Mucosa of descending colon (tissue), 3 donors: ENCODE results near the gene PRRT1. TPM values are rescaled to one million over a fixed set of nuclear protein-coding genes. Genes with fewer than 3 reads are reported as not detected.
A peak's percentile ranks its signal among the peaks of the same experiment; 100 is the strongest.

ENCODE experiments used
- ATAC-seq: fragments of 200-7000 bp; cut with Tn5 transposase; one replicate; pipeline ENCODE4 v1.9.1; 2020; ENCODE audit warnings: mild to moderate bottlenecking, moderate library complexity
- DNase-seq, 3 donors: peaks; one replicate each; pipeline ENCODE4 v3.0.0-alpha.2; 2020
- H3K36me3 ChIP-seq: fragments of 200-600 bp; one replicate; pipeline ENCODE4 v1.8.0; 2021; ENCODE audit warnings: low read depth, mild to moderate bottlenecking
- H3K4me1 ChIP-seq: fragments of 200-600 bp; one replicate; pipeline ENCODE4 v1.8.0; 2021; ENCODE audit warnings: low read depth, mild to moderate bottlenecking
- H3K4me3 ChIP-seq: fragments of 200-600 bp; one replicate; pipeline ENCODE4 v1.8.0; 2021; ENCODE audit warnings: mild to moderate bottlenecking
- H3K9me3 ChIP-seq: fragments of 200-600 bp; one replicate; pipeline ENCODE4 v1.8.0; 2021; ENCODE audit warnings: mild to moderate bottlenecking
- intact Hi-C, 2 donors: fragments of 100-400 bp; cut with DNase I in 1 of 2; cut with micrococcal nuclease in 1 of 2; formaldehyde crosslinking; loops; one replicate each; pipeline versions ENCODE4 v1.11.0 to v1.11.1; 2022; cut with DNase I, micrococcal nuclease
- long read RNA-seq, 2 donors: library from polyadenylated mRNA; unstranded; transcript quantifications; one replicate each; pipeline ENCODE4 v2.0.0, GENCODE V29; 2019 to 2021
- total RNA-seq, 3 donors: library from RNA; stranded (reverse); fragmentation: NEBNext Ultra II Directional in 2 of 3; extraction: Animal tissue kit (Norgen Biotek cat#: 25700) in 2 of 3; gene quantifications; one replicate each; pipeline versions ENCODE4 v1.2.1 to v1.2.4, GENCODE V29; 2021 to 2023
- TF ChIP-seq, protein P1 (sequence below): fragments of 200-600 bp; IDR thresholded peaks from one replicate; pipeline ENCODE4 v1.8.0; 2022; ENCODE audit warnings: antibody characterized with exemption, mild to moderate bottlenecking
- donor health status: DM: no; HTN: no; CAD: no; lungs with moderate emphysema.
- donor health status: DM: no; HTN: no; CAD: no.
- donor health status: DM: no; HTN: yes; CAD: no.

PRRT1 gene
- 1 to 10 TPM in 2 of 3 donors, under 1 TPM in 1; 0.96 to 6.6 (median 2.0) TPM for total RNA-seq
- long read RNA-seq, donor 1, partial matches to known transcripts, result 1 of 8 reads
- long read RNA-seq, donor 1, other reads (novel, unspliced or antisense), result 1 of 8 reads
- long read RNA-seq, donor 2, result 0 reads

DNA sequence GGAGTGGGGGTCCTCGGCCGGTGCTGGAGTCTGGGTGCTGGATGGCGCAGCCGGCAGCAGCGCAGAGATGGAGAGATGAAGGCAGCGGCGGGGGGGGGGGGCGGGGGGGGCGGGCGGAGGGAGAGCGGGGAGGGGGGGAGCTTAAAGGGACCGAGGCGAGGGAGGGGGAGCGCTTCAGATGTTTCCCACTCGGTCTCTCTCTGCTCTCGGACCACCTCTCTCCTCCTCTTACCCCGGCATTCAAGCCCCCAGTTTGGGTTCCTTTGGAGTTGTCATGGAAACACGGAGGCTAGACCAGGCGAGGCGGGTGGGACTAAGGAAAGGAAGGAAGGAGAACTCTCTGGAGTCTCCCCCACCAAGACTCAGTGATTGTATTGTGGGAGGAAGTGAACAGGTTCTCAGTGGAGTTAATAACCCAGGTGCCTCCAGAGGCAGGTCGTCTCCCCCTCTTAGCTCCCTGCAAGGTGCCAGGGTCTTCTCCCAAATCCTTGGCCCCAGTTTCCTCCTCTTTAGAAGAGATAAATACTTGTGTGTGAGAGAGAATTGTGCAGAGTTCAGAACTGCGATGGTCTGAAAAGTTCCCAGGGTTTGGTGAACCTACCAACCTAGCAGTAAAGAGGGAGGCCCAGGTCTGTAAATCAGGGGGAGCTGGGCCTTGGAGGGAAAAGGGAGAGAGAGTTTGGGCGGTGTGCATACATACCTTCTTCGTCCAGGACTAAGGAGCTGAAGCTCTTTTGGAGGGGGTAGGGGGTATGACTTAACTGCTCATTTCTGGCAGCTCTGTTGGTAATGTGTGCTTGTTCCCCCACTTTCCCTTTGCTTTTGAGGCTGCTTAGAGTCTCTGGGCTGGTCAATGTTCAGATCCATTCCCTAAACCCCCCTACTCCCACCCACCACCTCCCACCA, at the start of gene PRRT1:
PRRT1 (minus strand) TSS at position 77 of the 906 bp plus-strand sequence. CDS start 112 bp downstream, outside the sequence.
- DNase-seq, result no peak
- H3K4me1 ChIP-seq, result peaks cover 26% of the 10 kb centered on the region
- intact Hi-C loops, result no loop called here

DNA sequence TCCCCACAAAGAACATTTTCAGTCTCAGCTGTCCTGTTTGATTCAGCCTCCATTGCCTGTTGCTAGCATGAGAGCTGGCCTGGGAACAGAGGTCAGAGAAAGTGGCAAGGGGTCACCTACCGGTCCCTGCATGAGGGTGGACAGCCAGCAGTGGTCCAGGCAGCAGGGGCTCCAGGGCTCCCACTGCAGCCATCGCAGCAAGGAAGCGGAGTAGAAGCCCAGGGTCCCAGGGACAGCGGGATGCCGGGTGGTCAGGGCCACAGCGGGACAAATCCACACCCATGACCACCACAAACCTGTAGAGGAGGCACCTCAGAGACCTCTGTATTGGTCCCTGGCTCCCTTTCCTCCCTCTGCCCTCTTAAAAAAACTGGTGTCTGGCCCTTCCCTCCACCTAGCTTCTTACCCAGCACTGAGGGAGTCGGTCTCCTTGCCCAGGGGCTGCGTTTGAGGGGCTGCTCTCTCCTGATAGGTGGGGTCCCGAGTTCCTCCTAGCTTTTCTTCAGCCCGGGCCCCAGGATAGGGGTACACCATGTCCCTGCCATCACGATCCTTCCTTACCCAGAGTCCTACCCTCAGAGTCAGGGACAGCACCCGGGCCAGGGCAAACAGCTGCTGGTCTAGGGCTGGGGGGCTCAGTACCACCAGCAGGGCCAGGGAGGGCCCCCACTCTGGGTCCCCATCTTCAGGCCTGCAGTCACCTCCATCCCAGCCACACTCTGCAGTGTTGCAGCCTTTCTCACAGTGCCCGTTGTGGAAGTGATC, 49.2 kb upstream of the PRRT1 start:
- DNase-seq, result no peak
- TF ChIP-seq, protein P1, sequence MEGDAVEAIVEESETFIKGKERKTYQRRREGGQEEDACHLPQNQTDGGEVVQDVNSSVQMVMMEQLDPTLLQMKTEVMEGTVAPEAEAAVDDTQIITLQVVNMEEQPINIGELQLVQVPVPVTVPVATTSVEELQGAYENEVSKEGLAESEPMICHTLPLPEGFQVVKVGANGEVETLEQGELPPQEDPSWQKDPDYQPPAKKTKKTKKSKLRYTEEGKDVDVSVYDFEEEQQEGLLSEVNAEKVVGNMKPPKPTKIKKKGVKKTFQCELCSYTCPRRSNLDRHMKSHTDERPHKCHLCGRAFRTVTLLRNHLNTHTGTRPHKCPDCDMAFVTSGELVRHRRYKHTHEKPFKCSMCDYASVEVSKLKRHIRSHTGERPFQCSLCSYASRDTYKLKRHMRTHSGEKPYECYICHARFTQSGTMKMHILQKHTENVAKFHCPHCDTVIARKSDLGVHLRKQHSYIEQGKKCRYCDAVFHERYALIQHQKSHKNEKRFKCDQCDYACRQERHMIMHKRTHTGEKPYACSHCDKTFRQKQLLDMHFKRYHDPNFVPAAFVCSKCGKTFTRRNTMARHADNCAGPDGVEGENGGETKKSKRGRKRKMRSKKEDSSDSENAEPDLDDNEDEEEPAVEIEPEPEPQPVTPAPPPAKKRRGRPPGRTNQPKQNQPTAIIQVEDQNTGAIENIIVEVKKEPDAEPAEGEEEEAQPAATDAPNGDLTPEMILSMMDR, result no peak
- no peaks in the 10 kb centered on the region for H3K9me3 ChIP-seq
- H3K4me3 ChIP-seq, result no peak overlapping the region
- H3K36me3 ChIP-seq, result no peaks in the 10 kb centered on the region
- ATAC-seq, result no peak
- intact Hi-C loops, result no loop called here
- H3K4me1 ChIP-seq, result peaks cover 3% of the 10 kb centered on the region

More for the DNA sequence above, at the start of gene PRRT1:
- no peaks in the 10 kb centered on the region for H3K36me3 ChIP-seq
- no peak within 1 kb of the TSS for H3K4me3 ChIP-seq
- no peaks in the 10 kb centered on the region for H3K9me3 ChIP-seq
- TF ChIP-seq, protein P1, result no peak
- ATAC-seq, result no peak

DNA sequence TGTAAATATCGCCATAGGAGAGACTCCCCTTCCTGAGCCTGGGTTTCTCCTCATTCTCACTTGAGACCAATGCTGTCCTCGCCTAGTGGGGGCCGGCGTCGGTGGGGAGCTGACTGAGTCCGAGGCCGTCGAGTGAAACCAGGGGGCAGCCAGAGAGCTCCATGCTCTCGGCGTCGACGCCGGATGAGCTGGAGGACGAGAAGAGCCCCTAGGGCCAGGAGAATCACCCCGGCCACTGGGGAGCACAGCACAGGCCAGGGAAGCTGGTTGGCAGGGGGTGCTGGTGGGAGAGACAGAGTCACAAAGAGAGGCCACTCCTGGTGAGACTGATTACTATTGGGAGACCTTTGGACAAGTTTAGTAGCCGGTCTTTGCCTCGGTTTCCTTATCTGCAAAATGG, 47.1 kb upstream of the PRRT1 start:
- no peak for ATAC-seq
- TF ChIP-seq, protein P1, result no peak
- DNase-seq, result no peak
- H3K9me3 ChIP-seq, result no peaks in the 10 kb centered on the region
- H3K36me3 ChIP-seq, result peaks cover 5% of the 10 kb centered on the region
- intact Hi-C loops, result no loop called here
- H3K4me1 ChIP-seq, result peaks cover 12% of the 10 kb centered on the region
- H3K4me3 ChIP-seq, result no peak overlapping the region

DNA sequence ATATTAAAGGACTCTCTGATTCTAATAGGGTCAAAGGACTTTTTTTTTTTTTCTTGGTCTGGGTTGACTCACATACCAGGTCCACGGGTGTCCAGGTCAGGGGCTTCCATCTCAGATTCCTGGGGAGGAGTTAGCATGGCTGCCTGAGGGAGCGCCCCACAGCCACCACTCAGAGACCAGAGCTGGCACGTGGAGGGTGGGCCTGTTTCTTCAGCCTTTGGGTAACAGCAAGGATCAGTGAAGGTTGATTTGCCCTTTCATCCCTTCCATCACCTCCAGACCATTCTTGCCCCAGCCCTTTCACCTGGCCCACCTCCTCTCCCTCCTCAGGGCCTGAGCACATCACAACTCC, 46.6 kb upstream of the PRRT1 start:
- no peak overlapping the region for H3K4me3 ChIP-seq
- peaks cover 5% of the 10 kb centered on the region for H3K36me3 ChIP-seq
- ATAC-seq, result no peak
- intact Hi-C loops, result no loop called here
- TF ChIP-seq, protein P1, result no peak
- no peaks in the 10 kb centered on the region for H3K9me3 ChIP-seq
- no peak for DNase-seq
- peaks cover 12% of the 10 kb centered on the region for H3K4me1 ChIP-seq

DNA sequence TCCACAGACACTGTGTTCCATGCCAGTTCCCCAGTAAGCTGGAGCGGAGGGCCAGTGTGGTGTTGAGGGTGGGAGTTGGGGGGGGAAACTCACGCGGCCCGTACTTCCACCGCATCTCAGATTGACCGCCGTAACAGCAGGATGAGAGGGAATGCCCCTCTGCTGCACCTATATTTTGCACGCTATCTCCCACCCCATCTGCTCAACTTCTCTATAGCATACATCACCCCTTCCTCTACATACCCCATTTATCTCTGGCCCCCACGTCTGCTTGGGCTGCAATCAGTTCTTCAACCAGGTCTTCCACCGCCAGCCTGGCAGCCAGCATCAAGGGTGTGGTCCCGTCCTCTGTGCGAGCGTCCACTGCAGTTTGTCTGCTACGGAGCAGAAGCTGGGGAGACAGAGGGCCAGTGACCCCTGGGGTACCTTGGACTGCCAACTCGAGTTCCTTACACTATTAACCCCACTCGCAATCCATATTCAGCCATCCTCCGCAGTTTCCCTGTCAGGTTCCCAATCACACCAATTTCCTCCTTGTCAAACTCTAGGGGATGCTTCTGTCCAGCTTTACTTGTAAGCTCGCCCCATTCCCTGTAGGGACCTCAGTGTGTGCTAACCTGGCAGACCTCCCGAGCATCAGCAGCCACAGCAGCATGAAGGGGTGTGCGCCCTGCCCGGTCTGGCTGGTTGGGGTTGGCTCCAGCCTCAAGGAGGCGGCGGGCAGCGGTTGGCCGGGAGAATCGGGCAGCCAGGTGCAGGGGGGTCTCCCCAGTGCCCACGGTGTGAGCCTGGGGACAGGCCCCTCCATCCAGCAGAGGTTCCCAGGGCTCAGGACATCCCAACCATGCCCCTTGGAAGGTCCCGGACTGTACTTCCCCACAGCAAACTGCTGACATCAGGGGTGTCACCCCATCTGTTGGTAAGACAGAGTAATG, 45.2 kb upstream of the PRRT1 start:
- peak overlapping the region; percentile 29 for H3K4me3 ChIP-seq
- TF ChIP-seq, protein P1, result no peak
- peaks cover 12% of the 10 kb centered on the region for H3K4me1 ChIP-seq
- H3K36me3 ChIP-seq, result peaks cover 5% of the 10 kb centered on the region
- intact Hi-C loops, result no loop called here
- no peak for ATAC-seq
- H3K9me3 ChIP-seq, result no peaks in the 10 kb centered on the region
- peak; percentile 45 to 70 (median 67) for DNase-seq
